Amygdala (tissue), 56 donors: ENCODE results near the gene APOB.

Source experiments
- DNase-seq, 56 donors: peaks; one replicate each; lab custom pipeline; 2025; lab: John Stamatoyannopoulos, UW

Gene APOB

GRCh38 chr2:20959252-20959651, 84.6 kb downstream of the APOB start:
- DNase-seq, result no peak

DNA sequence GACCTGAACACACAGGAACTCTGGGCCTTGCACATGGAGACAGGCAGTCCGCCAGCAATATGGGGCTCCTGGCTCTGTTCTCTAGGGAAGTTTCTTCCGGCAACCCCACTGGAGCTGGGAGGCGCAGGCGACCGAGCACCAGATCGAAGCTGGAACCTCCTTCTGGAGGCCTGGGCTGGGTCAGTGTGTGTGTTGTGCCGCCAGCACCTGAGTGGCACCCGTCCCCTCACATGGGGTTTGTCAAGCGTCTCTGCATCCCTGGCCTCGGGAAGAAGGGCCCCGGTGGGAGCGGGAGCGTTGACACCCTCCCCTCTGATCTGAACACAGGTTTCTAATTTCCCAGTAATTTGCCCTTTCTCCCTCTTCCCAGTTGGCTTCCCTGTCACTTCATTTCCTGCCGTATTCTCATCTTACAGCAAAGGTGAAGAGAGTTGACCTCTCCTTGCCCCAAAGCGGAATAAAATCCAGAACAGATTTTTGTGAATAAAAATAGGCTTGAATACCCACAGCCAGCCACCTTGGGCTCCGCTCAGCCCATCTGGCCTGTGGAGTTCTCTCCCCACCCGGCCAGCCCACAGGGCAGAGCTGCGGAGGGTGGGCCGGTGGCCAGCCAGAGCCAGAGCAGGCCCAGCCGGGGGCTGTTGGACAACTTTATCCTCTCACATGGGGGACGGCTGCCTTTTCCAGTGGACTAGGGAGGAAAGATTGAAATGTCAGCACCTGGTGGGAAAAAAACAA, 85.9 kb downstream of the APOB start:
- DNase-seq, result no peak

- no peak for DNase-seq
Observed at GRCh38 chr2:20955277-20956026, 88.4 kb downstream of the APOB start.

DNA sequence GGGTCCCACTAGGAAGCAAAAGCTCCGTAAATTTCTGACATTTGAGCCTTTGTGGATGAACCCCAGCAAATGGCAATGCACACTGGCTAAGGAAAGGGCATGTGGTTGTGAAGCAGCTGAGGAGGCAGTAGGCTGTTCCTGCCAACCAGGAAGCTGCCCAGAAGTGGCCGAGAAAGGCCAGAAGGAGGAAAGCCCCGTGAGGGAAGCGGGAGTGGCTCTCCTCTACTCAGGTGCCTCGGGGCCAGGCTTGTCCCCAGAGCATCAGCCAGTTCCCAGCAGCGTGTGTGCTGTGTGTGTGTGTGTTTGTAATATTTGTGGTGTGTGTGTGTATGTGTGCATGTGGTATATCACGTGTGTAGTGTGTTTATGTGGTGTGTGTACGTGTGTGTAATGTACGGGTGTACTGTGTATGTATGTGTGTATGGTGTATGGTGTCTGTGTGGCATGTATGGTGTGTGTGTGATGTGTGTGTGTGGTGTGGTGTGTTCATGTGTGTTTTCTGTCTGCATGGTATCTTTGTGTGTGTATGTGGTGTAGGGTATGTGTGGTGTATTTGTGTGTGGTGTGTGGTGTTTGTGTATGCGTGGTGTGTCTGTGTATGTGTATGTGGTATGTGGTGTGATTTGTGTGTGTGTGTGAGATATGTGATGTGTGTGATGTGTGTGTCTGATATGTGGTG, 90.6 kb downstream of the APOB start:
- DNase-seq, result no peak
